Retinal pigment epithelial cell (primary cell): ENCODE measurements around the gene P4HTM.

Source experiments
- DNase-seq: peaks from one replicate; pipeline ENCODE4 v3.0.0-alpha.2; 2010; ENCODE audit warnings: low read depth
- H3K4me3 ChIP-seq: 2 replicates; pipeline ENCODE4 v1.5.1; 2011; ENCODE audit warnings: mild to moderate bottlenecking, low read length, control low read depth, moderate library complexity
- CTCF ChIP-seq: conservative IDR thresholded peaks from 2 replicates; pipeline ENCODE4 v1.5.1; 2011; ENCODE audit warnings: low read depth, low read length, control low read depth, inconsistent platforms

P4HTM gene

GRCh38 chr3:48993834-48994233 is 3.8 kb downstream of the P4HTM start:
- no peak overlapping the region for H3K4me3 ChIP-seq
- no peak for TF ChIP-seq CTCF
- no peak for DNase-seq

DNA sequence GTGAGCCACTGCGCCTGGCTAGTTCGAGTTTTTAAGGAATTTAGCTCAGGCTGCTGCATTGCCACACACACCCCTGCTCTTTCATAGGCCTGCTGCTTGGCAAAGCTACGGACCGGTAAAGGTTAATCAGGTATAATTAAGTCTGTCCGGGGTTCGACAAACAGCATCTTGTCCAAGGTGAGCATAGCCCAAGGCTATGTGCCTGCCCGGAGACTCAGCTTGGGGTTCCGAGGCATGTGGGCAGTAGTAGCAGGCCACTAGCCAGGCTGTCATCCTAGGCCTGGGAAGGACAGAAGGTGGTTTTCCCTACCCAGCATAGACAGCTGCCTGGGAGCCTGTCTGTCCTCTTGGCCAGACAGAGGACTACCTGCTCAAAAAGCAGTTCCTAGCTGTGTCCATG is 6.6 kb downstream of the P4HTM start:
- DNase-seq: no peak
- no peak for TF ChIP-seq CTCF
- H3K4me3 ChIP-seq: no peak overlapping the region

GRCh38 chr3:48997102-48997635 is 7.1 kb downstream of the P4HTM start:
- H3K4me3 ChIP-seq: no peak overlapping the region
- peak; percentile 10 for TF ChIP-seq CTCF
- DNase-seq: no peak

- no peak for DNase-seq
- H3K4me3 ChIP-seq: no peak overlapping the region
- TF ChIP-seq CTCF: no peak
Observed at GRCh38 chr3:48997714-48998637, 7.9 kb downstream of the P4HTM start.

- H3K4me3 ChIP-seq: no peak overlapping the region
- TF ChIP-seq CTCF: no peak
- no peak for DNase-seq
Observed at GRCh38 chr3:48999085-48999858, 9.2 kb downstream of the P4HTM start.

DNA sequence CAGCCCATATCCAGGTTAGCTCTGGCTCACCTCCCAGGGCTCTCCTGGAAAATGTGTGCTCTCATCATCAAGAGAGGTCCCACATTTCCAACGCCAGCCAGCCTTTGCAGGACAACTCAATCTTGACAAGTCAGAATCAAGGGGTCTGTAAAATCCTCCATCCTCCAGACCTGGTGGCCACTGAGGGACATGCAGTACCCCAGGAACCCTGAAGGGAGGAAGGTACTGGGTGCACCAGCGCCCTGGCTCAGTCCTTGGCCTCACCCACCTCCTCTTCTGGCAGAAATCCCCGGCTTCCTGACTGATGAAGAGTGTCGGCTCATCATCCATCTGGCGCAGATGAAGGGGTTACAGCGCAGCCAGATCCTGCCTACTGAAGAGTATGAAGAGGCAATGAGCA is 11.1 kb downstream of the P4HTM start:
- no peak for DNase-seq
- no peak overlapping the region for H3K4me3 ChIP-seq
- TF ChIP-seq CTCF: no peak
